HEK293 (cell line): ENCODE data around the gene PPEF1.
"Not testable (repeated sequence)": the region's sequence is repeated elsewhere in the genome, so short reads cannot be mapped to it uniquely, and the experiment has no call there.

Experiments
- CTCF ChIA-PET: fragments of 350-600 bp; formaldehyde crosslinking; extraction: SDS; loops from one replicate; lab custom pipeline; 2021; ENCODE audit warnings: antibody characterized with exemption; lab: Yijun Ruan, JAX
- POLR2A ChIA-PET: fragments of 300-600 bp; formaldehyde crosslinking; extraction: SDS; loops from one replicate; lab custom pipeline; 2020; ENCODE audit warnings: antibody characterized with exemption, inconsistent platforms; lab: Yijun Ruan, JAX
- H3K27ac ChIP-seq: fragments of 200-500 bp; sonication (Bioruptor generic); 2 replicates; pipeline ENCODE4 v1.5.1; 2014; ENCODE audit warnings: low read depth, low read length, control low read depth, inconsistent platforms; ENCODE audit errors: extremely low read depth
- H3K36me3 ChIP-seq, 2 experiments: fragments of 200-500 bp in 1 of 2; sonication (Bioruptor generic) in 1 of 2; 1 replicate in 1 of 2; 2 replicates in 1 of 2; pipeline ENCODE4 v1.5.1; 2014 to 2017; ENCODE audit warnings: inconsistent platforms in 2 of 2, low read length in 2 of 2; ENCODE audit not compliant: control insufficient read depth in 2 of 2, insufficient read depth in 1 of 2
- H3K4me1 ChIP-seq: fragments of 200-500 bp; sonication (Bioruptor generic); 2 replicates; pipeline ENCODE4 v1.5.1; 2014; ENCODE audit warnings: mild to moderate bottlenecking, low read length, inconsistent platforms; ENCODE audit not compliant: control insufficient read depth, insufficient read depth
- H3K4me3 ChIP-seq: 2 replicates; pipeline ENCODE4 v1.5.1; 2011; ENCODE audit warnings: low read depth, mild to moderate bottlenecking, control low read depth, low read length, moderate library complexity
- H3K9me3 ChIP-seq: fragments of 200-500 bp; sonication (Bioruptor generic); 2 replicates; pipeline ENCODE4 v1.5.1; 2014; ENCODE audit warnings: low read depth, low read length, inconsistent platforms; ENCODE audit not compliant: control insufficient read depth, insufficient read depth
- ELK4 ChIP-seq: IDR thresholded peaks from 2 replicates; pipeline ENCODE4 v1.6.1; 2011; ENCODE audit warnings: mild to moderate bottlenecking, low read depth, low read length, borderline replicate concordance
- HOXD13 ChIP-seq: sonication (generic); formaldehyde crosslinking; IDR thresholded peaks from 2 replicates; pipeline ENCODE4 v1.8.0; 2022; ENCODE audit warnings: missing genetic modification reagents, borderline replicate concordance
- INSM2 ChIP-seq: fragments of 450-650 bp; formaldehyde crosslinking; IDR thresholded peaks from 2 replicates; pipeline ENCODE4 v1.5.1; 2016; ENCODE audit warnings: missing biosample characterization, missing genetic modification characterization
- MZF1 ChIP-seq: fragments of 450-650 bp; formaldehyde crosslinking; IDR thresholded peaks from 2 replicates; pipeline ENCODE4 v1.5.1; 2017; ENCODE audit warnings: missing biosample characterization, missing genetic modification characterization, borderline replicate concordance
- YY2 ChIP-seq: fragments of 450-650 bp; formaldehyde crosslinking; IDR thresholded peaks from 2 replicates; pipeline ENCODE4 v1.5.1; 2016; ENCODE audit warnings: missing biosample characterization, missing genetic modification characterization
- ZBTB17 ChIP-seq: fragments of 450-650 bp; formaldehyde crosslinking; IDR thresholded peaks from 2 replicates; pipeline ENCODE4 v1.5.1; 2016; ENCODE audit warnings: missing biosample characterization, missing genetic modification characterization
- ZBTB7A ChIP-seq: fragments of 450-650 bp; formaldehyde crosslinking; IDR thresholded peaks from 2 replicates; pipeline ENCODE4 v1.5.1; 2016; ENCODE audit warnings: low read depth, missing biosample characterization, missing genetic modification characterization
- ZNF133 ChIP-seq: fragments of 450-650 bp; formaldehyde crosslinking; IDR thresholded peaks from 2 replicates; pipeline ENCODE4 v1.5.1; 2016; ENCODE audit warnings: missing biosample characterization, missing genetic modification characterization
- ZNF311 ChIP-seq: fragments of 450-650 bp; formaldehyde crosslinking; IDR thresholded peaks from 2 replicates; pipeline ENCODE4 v1.5.1; 2017; ENCODE audit warnings: missing biosample characterization, missing genetic modification characterization, borderline replicate concordance
- ZNF335 ChIP-seq: fragments of 450-650 bp; formaldehyde crosslinking; conservative IDR thresholded peaks from 2 replicates; pipeline ENCODE4 v1.5.1; 2016; ENCODE audit warnings: missing biosample characterization, missing genetic modification characterization
- ZNF433 ChIP-seq: fragments of 450-650 bp; formaldehyde crosslinking; IDR thresholded peaks from 2 replicates; pipeline ENCODE4 v1.5.1; 2016; ENCODE audit warnings: missing biosample characterization, missing genetic modification characterization, low read depth
- ZNF473 ChIP-seq: fragments of 450-650 bp; formaldehyde crosslinking; IDR thresholded peaks from 2 replicates; pipeline ENCODE4 v1.5.1; 2017; ENCODE audit warnings: missing biosample characterization, missing genetic modification characterization
- ZNF48 ChIP-seq: fragments of 450-650 bp; formaldehyde crosslinking; IDR thresholded peaks from 2 replicates; pipeline ENCODE4 v1.5.1; 2016; ENCODE audit warnings: missing biosample characterization, missing genetic modification characterization
- ZNF596 ChIP-seq: fragments of 450-650 bp; IDR thresholded peaks from 2 replicates; pipeline ENCODE4 v1.5.0; 2018; ENCODE audit warnings: missing biosample characterization, mild to moderate bottlenecking, missing genetic modification characterization, moderate library complexity
- ZNF777 ChIP-seq: fragments of 450-650 bp; formaldehyde crosslinking; IDR thresholded peaks from 2 replicates; pipeline ENCODE4 v1.5.1; 2017; ENCODE audit warnings: missing biosample characterization, missing genetic modification characterization, borderline replicate concordance
- TF ChIP-seq, protein P1 (sequence below): fragments of 450-650 bp; formaldehyde crosslinking; IDR thresholded peaks from 2 replicates; pipeline ENCODE4 v1.5.1; 2016; ENCODE audit warnings: missing biosample characterization, missing genetic modification characterization
- TF ChIP-seq, protein P2 (sequence below): fragments of 450-650 bp; formaldehyde crosslinking; IDR thresholded peaks from 2 replicates; pipeline ENCODE4 v1.5.1; 2016; ENCODE audit warnings: missing biosample characterization, missing genetic modification characterization
- TF ChIP-seq, protein P3 (sequence below): fragments of 450-650 bp; formaldehyde crosslinking; IDR thresholded peaks from 2 replicates; pipeline ENCODE4 v1.5.1; 2016; ENCODE audit warnings: missing biosample characterization, missing genetic modification characterization
- TF ChIP-seq, protein P4 (sequence below): sonication (generic); formaldehyde crosslinking; IDR thresholded peaks from 2 replicates; pipeline ENCODE4 v1.8.1; 2022; ENCODE audit warnings: mild to moderate bottlenecking, moderate library complexity, missing genetic modification reagents

Gene PPEF1

DNA sequence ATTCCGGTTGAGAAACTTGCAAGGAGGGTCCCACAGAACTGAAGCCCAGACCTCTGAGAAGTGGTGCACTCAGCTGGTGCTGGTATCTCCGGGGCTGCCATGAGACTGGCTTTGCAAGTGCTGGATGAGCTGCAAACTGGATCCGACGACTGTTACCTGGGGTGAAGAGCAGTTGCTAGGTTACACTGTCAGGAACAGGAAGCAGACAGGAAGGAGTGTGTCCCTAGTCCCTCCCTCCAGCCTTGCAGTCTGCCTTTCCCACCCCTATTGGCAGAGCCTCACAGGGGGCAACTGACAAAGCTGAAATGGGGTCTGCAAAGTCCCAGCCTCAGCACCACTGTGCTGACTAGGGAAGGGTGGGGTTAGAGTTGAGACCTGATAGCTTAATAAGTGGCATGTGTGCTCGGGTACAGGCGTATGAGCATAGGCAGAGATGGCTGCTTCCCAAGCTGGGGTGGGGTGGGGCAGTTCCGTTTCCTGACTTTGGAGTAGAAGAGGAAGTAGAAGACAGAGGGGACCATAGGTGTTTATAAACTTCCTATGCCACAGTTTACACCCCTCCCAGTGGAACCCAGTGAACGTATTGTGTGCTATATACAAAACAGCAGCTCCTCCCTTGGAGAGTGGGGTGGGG is 18.0 kb downstream of the PPEF1 start (continued):
- TF ChIP-seq ELK4, result no peak
- TF ChIP-seq, all 188 proteins: peak for 0

GRCh38 chrX:18733287-18733686 is 25.8 kb downstream of the PPEF1 start:
- no peaks in the 10 kb centered on the region for H3K4me1 ChIP-seq
- POLR2A ChIA-PET, result no interaction called here
- CTCF ChIA-PET, result interaction anchor here (0.5 kb wide), 1 partner anchor 188 kb away, joined by 3 read pairs; no protein-coding TSS in a partner anchor
- H3K9me3 ChIP-seq, result no peaks in the 10 kb centered on the region
- no peaks in the 10 kb centered on the region for H3K36me3 ChIP-seq
- H3K4me3 ChIP-seq, result no peak overlapping the region
- no peak overlapping the region for H3K27ac ChIP-seq
- TF ChIP-seq ZNF48 (tag by site-specific recombination) (no peak), YY2 (tag by site-specific recombination) (no peak), ZBTB17 (tag by site-specific recombination) (no peak), ZNF133 (no peak), ZNF596 (no peak), HOXD13 (CRISPR knock-in tag) (no peak), ZNF335 (tag by site-specific recombination) (no peak), INSM2 (tag by site-specific recombination) (no peak), MZF1 (no peak), ZBTB7A (tag by site-specific recombination) (no peak)
- TF ChIP-seq, protein P1, sequence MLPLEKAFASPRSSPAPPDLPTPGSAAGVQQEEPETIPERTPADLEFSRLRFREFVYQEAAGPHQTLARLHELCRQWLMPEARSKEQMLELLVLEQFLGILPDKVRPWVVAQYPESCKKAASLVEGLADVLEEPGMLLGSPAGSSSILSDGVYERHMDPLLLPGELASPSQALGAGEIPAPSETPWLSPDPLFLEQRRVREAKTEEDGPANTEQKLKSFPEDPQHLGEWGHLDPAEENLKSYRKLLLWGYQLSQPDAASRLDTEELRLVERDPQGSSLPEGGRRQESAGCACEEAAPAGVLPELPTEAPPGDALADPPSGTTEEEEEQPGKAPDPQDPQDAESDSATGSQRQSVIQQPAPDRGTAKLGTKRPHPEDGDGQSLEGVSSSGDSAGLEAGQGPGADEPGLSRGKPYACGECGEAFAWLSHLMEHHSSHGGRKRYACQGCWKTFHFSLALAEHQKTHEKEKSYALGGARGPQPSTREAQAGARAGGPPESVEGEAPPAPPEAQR (tag by site-specific recombination), result no peak
- TF ChIP-seq, protein P2, sequence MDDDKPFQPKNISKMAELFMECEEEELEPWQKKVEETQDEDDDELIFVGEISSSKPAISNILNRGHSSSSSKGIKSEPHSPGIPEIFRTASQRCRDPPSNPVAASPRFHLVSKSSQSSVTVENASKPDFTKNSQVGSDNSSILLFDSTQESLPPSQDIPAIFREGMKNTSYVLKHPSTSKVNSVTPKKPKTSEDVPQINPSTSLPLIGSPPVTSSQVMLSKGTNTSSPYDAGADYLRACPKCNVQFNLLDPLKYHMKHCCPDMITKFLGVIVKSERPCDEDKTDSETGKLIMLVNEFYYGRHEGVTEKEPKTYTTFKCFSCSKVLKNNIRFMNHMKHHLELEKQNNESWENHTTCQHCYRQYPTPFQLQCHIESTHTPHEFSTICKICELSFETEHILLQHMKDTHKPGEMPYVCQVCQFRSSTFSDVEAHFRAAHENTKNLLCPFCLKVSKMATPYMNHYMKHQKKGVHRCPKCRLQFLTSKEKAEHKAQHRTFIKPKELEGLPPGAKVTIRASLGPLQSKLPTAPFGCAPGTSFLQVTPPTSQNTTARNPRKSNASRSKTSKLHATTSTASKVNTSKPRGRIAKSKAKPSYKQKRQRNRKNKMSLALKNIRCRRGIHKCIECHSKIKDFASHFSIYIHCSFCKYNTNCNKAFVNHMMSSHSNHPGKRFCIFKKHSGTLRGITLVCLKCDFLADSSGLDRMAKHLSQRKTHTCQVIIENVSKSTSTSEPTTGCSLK, result no peak

DNA sequence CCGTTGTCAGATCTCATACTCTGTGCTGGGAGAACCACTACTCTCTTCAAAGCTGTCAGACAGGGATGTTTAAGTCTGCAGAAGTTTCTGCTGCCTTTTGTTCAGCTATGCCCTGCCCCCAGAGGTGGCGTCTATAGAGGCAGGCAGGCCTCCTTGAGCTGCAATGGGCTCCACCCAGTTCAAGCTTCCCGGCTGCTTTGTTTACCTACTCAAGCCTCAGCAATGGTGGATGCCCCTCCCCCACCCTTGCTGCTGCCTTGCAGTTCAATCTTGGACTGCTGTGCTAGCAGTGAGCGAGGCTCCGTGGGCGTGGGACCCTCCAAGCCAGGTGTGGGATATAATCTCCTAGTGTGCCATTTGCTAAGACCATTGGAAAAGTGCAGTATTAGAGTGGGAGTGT is 32.2 kb downstream of the PPEF1 start:
- POLR2A ChIA-PET, H3K9me3 ChIP-seq, H3K27ac ChIP-seq, H3K4me1 ChIP-seq, H3K4me3 ChIP-seq, CTCF ChIA-PET, H3K36me3 ChIP-seq: not testable (repeated sequence)

DNA sequence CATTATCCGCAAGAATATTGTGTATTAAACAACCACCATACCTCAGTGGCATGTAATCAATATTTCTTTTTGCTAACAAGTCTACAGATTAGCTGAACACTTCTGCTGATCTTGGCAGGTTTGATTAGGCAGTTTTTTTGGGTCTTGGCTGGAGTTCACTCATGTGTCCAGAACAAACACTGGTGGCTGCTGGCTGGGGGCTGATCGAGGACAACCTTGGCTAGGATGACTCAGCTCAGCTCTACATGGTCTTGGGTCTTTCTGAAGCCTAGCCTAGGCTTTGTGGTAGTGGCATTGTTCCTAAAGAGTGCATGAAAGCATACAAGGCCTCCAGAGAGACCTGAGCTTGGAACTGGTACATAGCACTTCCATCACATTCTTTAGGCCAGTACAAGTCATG is 41.1 kb downstream of the PPEF1 start:
- POLR2A ChIA-PET, result no interaction called here
- Histone ChIP-seq H3K36me3 (no peaks in the 10 kb centered on the region), H3K27ac (no peak overlapping the region), H3K9me3 (no peaks in the 10 kb centered on the region; the same call in 1 of the 2 replicates), H3K4me3 (no peak overlapping the region), H3K4me1 (no peaks in the 10 kb centered on the region)
- CTCF ChIA-PET, result interaction anchor here (0.6 kb wide), 1 partner anchor 640 kb away, joined by 3 read pairs; no protein-coding TSS in a partner anchor
- TF ChIP-seq, protein P3, sequence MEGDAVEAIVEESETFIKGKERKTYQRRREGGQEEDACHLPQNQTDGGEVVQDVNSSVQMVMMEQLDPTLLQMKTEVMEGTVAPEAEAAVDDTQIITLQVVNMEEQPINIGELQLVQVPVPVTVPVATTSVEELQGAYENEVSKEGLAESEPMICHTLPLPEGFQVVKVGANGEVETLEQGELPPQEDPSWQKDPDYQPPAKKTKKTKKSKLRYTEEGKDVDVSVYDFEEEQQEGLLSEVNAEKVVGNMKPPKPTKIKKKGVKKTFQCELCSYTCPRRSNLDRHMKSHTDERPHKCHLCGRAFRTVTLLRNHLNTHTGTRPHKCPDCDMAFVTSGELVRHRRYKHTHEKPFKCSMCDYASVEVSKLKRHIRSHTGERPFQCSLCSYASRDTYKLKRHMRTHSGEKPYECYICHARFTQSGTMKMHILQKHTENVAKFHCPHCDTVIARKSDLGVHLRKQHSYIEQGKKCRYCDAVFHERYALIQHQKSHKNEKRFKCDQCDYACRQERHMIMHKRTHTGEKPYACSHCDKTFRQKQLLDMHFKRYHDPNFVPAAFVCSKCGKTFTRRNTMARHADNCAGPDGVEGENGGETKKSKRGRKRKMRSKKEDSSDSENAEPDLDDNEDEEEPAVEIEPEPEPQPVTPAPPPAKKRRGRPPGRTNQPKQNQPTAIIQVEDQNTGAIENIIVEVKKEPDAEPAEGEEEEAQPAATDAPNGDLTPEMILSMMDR, result no peak
- TF ChIP-seq, protein P4, sequence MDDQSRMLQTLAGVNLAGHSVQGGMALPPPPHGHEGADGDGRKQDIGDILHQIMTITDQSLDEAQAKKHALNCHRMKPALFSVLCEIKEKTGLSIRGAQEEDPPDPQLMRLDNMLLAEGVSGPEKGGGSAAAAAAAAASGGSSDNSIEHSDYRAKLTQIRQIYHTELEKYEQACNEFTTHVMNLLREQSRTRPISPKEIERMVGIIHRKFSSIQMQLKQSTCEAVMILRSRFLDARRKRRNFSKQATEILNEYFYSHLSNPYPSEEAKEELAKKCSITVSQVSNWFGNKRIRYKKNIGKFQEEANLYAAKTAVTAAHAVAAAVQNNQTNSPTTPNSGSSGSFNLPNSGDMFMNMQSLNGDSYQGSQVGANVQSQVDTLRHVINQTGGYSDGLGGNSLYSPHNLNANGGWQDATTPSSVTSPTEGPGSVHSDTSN (CRISPR knock-in tag), result no peak
- TF ChIP-seq ZNF777 (tag by site-specific recombination), result no peak
- no peak for TF ChIP-seq ZNF311 (tag by site-specific recombination)
- no peak for TF ChIP-seq ZNF433 (tag by site-specific recombination)
- TF ChIP-seq ELK4, result no peak
- TF ChIP-seq ZNF473 (tag by site-specific recombination), result no peak
